Transverse colon (tissue), 3 donors: Measurements from ENCODE around the gene TDRD7.

Experiments
- EP300 ChIP-seq: sonication (generic); formaldehyde crosslinking; IDR thresholded peaks from one replicate; pipeline ENCODE4 v1.6.1; 2017; ENCODE audit warnings: antibody characterized with exemption, low read depth
- POLR2A ChIP-seq: fragments of 450-650 bp; IDR thresholded peaks from one replicate; pipeline ENCODE4 v1.6.1; 2016; ENCODE audit warnings: antibody characterized with exemption, mild to moderate bottlenecking, moderate library complexity
- TF ChIP-seq, protein P1 (sequence below), 5 experiments: fragments of 200-600 bp in 3 of 5; fragments of 450-650 bp in 2 of 5; sonication (generic) in 3 of 5; IDR thresholded peaks; 1 replicate in 2 of 5; 2 replicates in 3 of 5; pipeline ENCODE4 v1.5.1; 2016 to 2017; ENCODE audit warnings: antibody characterized with exemption in 5 of 5, inconsistent platforms in 3 of 5, mild to moderate bottlenecking in 2 of 5, moderate library complexity in 1 of 5

DNA sequence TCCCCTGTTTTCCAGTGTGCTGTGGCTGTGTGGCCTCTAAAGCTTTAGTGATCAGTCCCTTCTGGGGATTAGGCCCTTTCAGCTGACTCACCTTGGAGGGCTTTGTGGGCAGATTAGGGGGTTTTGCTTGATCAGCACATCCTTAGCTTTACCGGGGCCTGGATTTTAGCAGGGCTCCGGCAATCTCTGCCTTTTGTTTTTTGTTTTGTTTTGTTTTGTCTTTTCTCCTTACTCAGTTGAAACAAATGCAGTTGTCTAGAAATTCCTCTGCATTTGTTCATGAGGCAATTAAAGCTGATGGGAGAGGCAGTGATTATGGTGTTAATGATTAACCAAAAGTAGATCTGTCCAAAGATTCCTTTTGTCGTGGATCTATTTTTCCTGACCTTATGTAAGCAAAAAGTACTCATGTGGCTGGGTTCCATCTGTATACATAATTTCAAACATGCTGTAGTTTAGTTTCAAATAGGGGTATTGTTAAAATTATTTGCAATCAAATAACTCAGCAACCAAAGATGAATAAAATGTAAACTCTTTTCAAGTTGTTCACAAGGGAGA, 5.2 kb upstream of the TDRD7 start:
- no peak for TF ChIP-seq EP300
- TF ChIP-seq, protein P1, sequence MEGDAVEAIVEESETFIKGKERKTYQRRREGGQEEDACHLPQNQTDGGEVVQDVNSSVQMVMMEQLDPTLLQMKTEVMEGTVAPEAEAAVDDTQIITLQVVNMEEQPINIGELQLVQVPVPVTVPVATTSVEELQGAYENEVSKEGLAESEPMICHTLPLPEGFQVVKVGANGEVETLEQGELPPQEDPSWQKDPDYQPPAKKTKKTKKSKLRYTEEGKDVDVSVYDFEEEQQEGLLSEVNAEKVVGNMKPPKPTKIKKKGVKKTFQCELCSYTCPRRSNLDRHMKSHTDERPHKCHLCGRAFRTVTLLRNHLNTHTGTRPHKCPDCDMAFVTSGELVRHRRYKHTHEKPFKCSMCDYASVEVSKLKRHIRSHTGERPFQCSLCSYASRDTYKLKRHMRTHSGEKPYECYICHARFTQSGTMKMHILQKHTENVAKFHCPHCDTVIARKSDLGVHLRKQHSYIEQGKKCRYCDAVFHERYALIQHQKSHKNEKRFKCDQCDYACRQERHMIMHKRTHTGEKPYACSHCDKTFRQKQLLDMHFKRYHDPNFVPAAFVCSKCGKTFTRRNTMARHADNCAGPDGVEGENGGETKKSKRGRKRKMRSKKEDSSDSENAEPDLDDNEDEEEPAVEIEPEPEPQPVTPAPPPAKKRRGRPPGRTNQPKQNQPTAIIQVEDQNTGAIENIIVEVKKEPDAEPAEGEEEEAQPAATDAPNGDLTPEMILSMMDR (IDR thresholded peaks at IDR 0.05): no peak
- no peak for TF ChIP-seq POLR2A
